Erythroblast (primary cell): ENCODE results near the gene TMEM106A.

Experiments
- GATA1 ChIP-seq: IDR thresholded peaks from 2 replicates; pipeline ENCODE4 v1.6.1; 2011; ENCODE audit warnings: low read depth, mild to moderate bottlenecking, control low read depth, low read length, moderate library complexity
- POLR2A ChIP-seq: IDR thresholded peaks from 2 replicates; pipeline ENCODE4 v1.6.1; 2011; ENCODE audit warnings: mild to moderate bottlenecking, low read length

DNA sequence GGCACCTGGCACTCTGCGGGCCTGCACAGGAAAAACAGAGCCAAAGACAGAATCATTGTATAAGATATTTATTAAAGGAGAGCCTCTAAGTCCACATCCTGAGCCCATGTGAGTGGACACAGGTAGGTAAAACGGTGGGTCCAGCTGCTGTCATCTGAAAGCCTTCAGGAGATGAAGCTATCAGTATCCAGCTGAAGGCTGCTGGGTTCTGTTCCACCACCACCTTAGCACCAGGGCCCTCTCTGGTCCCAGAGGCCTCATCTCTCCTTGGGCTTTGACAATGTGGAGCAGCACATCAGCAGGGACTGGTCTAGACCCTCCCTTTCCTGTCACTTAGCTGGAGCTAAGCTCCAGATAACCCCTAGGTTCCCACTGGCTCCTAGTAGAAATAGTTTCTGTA, 7.3 kb downstream of the TMEM106A start:
- TF ChIP-seq POLR2A (no peak), GATA1 (no peak)
